ENCODE measurements around the gene PPIA.

Gene PPIA

DNA sequence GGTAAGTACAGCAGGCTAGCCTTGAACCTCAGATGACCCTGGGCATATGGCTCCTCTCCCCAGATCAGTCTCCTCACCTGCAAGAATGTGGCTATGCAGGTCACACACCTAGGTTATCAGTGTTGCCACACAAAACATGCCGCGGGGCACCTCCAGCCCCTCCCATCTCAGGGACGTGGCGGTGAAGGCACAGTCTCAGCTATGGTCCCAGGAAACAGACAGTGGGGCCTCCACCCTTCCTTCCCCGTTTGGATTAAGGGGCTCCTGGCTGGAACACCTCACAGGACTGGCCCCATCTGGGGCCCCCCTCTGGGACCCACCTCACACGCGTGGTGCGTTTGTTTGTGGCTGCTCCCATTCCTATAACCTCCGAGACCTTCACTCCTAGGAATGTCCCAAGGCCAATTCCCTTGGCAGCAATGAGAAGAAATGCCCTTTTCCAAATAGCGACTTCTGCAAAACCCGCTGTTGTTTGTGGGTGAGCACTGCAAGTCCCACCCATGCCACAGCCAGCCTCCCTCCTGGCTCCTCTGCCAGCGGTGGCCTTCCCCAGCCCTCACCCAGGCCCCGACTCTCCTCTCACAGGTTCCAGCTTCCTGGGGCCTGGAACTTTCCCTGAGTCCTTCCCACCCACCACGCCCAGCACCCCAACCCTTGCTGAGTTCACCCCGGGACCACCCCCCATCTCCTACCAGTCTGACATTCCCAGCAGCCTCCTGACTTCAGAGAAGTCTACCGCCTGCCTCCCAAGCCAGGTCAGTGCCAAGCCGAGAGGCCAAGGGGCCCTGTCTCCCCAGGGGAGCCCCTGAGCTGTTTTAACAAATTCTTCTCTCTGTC is 30.7 kb upstream of the PPIA start:
- no peak overlapping the region for H3K27ac ChIP-seq (replicated peaks)
- TF ChIP-seq, protein P1, sequence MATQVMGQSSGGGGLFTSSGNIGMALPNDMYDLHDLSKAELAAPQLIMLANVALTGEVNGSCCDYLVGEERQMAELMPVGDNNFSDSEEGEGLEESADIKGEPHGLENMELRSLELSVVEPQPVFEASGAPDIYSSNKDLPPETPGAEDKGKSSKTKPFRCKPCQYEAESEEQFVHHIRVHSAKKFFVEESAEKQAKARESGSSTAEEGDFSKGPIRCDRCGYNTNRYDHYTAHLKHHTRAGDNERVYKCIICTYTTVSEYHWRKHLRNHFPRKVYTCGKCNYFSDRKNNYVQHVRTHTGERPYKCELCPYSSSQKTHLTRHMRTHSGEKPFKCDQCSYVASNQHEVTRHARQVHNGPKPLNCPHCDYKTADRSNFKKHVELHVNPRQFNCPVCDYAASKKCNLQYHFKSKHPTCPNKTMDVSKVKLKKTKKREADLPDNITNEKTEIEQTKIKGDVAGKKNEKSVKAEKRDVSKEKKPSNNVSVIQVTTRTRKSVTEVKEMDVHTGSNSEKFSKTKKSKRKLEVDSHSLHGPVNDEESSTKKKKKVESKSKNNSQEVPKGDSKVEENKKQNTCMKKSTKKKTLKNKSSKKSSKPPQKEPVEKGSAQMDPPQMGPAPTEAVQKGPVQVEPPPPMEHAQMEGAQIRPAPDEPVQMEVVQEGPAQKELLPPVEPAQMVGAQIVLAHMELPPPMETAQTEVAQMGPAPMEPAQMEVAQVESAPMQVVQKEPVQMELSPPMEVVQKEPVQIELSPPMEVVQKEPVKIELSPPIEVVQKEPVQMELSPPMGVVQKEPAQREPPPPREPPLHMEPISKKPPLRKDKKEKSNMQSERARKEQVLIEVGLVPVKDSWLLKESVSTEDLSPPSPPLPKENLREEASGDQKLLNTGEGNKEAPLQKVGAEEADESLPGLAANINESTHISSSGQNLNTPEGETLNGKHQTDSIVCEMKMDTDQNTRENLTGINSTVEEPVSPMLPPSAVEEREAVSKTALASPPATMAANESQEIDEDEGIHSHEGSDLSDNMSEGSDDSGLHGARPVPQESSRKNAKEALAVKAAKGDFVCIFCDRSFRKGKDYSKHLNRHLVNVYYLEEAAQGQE (IDR thresholded peaks at IDR 0.05; ENCODE audit: insufficient replicate concordance, low read depth) = no peak
- TF ChIP-seq, protein P2, sequence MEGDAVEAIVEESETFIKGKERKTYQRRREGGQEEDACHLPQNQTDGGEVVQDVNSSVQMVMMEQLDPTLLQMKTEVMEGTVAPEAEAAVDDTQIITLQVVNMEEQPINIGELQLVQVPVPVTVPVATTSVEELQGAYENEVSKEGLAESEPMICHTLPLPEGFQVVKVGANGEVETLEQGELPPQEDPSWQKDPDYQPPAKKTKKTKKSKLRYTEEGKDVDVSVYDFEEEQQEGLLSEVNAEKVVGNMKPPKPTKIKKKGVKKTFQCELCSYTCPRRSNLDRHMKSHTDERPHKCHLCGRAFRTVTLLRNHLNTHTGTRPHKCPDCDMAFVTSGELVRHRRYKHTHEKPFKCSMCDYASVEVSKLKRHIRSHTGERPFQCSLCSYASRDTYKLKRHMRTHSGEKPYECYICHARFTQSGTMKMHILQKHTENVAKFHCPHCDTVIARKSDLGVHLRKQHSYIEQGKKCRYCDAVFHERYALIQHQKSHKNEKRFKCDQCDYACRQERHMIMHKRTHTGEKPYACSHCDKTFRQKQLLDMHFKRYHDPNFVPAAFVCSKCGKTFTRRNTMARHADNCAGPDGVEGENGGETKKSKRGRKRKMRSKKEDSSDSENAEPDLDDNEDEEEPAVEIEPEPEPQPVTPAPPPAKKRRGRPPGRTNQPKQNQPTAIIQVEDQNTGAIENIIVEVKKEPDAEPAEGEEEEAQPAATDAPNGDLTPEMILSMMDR (IDR thresholded peaks at IDR 0.05; ENCODE audit: insufficient read depth, low read length) = no peak
- no peak for TF ChIP-seq GABPA (IDR thresholded peaks at IDR 0.05; ENCODE audit: low read depth)
- TF ChIP-seq POLR2AphosphoS5 (IDR thresholded peaks at IDR 0.05; ENCODE audit: low read depth) = no peak
- no peak for TF ChIP-seq SPI1 (IDR thresholded peaks at IDR 0.05; ENCODE audit: borderline replicate concordance, low read depth)
- H3K27me3 ChIP-seq (ENCODE audit: insufficient read depth, poor library complexity, severe bottlenecking) = no peaks in the 10 kb centered on the region
- H3K4me3 ChIP-seq (replicated peaks; ENCODE audit: insufficient read depth, low read length) = no peak overlapping the region
- no peak for DNase-seq (ENCODE audit: low read depth in 1 of 2, low spot score in 1 of 2)

DNA sequence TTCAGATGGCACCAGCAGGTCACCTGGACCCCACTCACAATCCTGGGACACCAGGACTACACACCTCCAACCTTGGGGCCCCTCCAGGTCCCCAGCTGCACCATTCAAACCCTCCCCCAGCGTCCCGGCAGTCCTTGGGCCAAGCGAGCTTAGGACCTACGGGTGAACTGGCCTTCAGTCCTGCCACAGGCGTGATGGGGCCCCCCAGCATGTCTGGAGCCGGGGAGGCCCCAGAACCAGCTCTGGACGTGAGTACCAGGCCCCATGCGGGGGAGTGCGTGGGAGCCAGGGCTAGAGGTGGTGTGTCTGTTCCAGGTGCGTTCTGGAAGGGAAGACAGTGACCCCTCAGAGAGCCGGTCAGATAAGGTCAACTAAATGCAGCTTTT is 30.1 kb upstream of the PPIA start:
- no peak overlapping the region for H3K27ac ChIP-seq (replicated peaks)
- H3K4me3 ChIP-seq (replicated peaks; ENCODE audit: insufficient read depth, low read length) = no peak overlapping the region
- TF ChIP-seq POLR2AphosphoS5 (IDR thresholded peaks at IDR 0.05; ENCODE audit: low read depth) = no peak
- TF ChIP-seq, protein P2 (IDR thresholded peaks at IDR 0.05; ENCODE audit: insufficient read depth, low read length) = no peak
- TF ChIP-seq, protein P1 (IDR thresholded peaks at IDR 0.05; ENCODE audit: insufficient replicate concordance, low read depth) = no peak
- TF ChIP-seq GABPA (IDR thresholded peaks at IDR 0.05; ENCODE audit: low read depth) = no peak
- no peak for TF ChIP-seq SPI1 (IDR thresholded peaks at IDR 0.05; ENCODE audit: borderline replicate concordance, low read depth)
- DNase-seq (ENCODE audit: low read depth in 1 of 2, low spot score in 1 of 2) = no peak
- H3K27me3 ChIP-seq (ENCODE audit: insufficient read depth, poor library complexity, severe bottlenecking) = no peaks in the 10 kb centered on the region

DNA sequence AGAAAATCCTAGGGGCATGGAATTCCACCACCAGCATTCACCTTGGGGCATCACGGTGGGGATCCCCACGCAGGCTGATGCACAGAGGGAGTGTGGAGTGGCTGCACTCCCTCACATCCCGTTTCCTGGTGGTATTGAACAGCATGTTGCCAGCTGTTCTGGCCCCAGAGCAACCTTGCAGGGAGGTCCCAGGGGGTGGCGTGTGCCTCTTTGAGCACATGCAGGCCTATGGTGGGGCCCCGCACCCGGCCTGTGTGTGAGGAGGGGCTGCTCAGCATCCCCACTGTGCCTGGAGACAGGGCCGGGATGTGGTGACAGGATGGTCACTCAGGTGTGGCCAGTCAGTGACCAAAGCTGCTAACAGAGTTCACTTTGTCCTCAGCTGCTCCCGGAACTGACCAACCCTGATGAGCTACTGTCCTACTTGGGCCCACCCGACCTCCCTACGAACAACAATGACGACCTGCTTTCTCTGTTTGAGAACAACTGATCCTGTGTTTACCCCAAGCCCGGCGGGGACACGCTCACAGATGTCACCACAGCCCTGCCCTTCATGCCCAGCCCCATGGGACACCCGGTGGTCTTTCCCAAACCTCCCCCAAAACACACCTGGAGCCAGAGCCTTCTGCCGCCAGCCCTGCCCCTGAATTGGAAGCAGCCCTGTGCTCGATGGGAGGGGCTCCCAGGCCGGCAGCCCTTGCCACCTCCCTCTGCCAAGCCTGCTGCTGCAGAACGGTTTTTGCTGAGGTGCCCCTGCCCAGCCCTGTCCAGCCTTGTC is 29.2 kb upstream of the PPIA start:
- Histone ChIP-seq H3K4me3 (replicated peaks; ENCODE audit: insufficient read depth, low read length) (no peak overlapping the region), H3K27ac (replicated peaks) (no peak overlapping the region), H3K27me3 (ENCODE audit: insufficient read depth, poor library complexity, severe bottlenecking) (no peaks in the 10 kb centered on the region)
- TF ChIP-seq POLR2AphosphoS5 (IDR thresholded peaks at IDR 0.05; ENCODE audit: low read depth) (no peak), SPI1 (IDR thresholded peaks at IDR 0.05; ENCODE audit: borderline replicate concordance, low read depth) (no peak), GABPA (IDR thresholded peaks at IDR 0.05; ENCODE audit: low read depth) (no peak)
- TF ChIP-seq, protein P1 (IDR thresholded peaks at IDR 0.05; ENCODE audit: insufficient replicate concordance, low read depth) = no peak
- TF ChIP-seq, protein P2 (IDR thresholded peaks at IDR 0.05; ENCODE audit: insufficient read depth, low read length) = no peak
- DNase-seq (ENCODE audit: low read depth in 1 of 2, low spot score in 1 of 2) = no peak

All from HL-60 (cell line).